Ascending aorta (tissue), 2 donors: ENCODE measurements around the gene SEL1L2. TPM values are rescaled to one million over a fixed set of nuclear protein-coding genes. Genes with fewer than 3 reads are reported as not detected.

ENCODE experiments used
- DNase-seq, 2 donors: peaks; one replicate each; pipeline ENCODE4 v3.0.0-alpha.2; 2019; ENCODE audit warnings: low spot score in 2 of 2
- H3K27ac ChIP-seq, 2 donors: fragments of 200-600 bp; sonication (generic); one replicate each; pipeline ENCODE4 v1.5.1; 2016 to 2017; ENCODE audit warnings: mild to moderate bottlenecking in 1 of 2
- H3K27me3 ChIP-seq: fragments of 200-600 bp; sonication (generic); one replicate; pipeline ENCODE4 v1.5.1; 2017
- H3K36me3 ChIP-seq, 2 donors: fragments of 200-600 bp; sonication (generic); one replicate each; pipeline ENCODE4 v1.5.1; 2016
- H3K4me1 ChIP-seq, 2 donors: fragments of 200-600 bp; sonication (generic); one replicate each; pipeline ENCODE4 v1.5.1; 2016 to 2017; ENCODE audit warnings: mild to moderate bottlenecking in 1 of 2
- H3K4me3 ChIP-seq, 2 donors: fragments of 200-600 bp; sonication (generic); one replicate each; pipeline ENCODE4 v1.5.1; 2016 to 2017; ENCODE audit warnings: mild to moderate bottlenecking in 1 of 2
- H3K9me3 ChIP-seq, 2 donors: fragments of 200-600 bp; sonication (generic); one replicate each; pipeline ENCODE4 v1.5.1; 2016
- intact Hi-C: fragments of 100-400 bp; cut with DNase I; formaldehyde crosslinking; loops from one replicate; pipeline ENCODE4 v1.15.1; 2023
- total RNA-seq: library from RNA; depleted of rRNA; stranded (reverse); fragments of >200 nt; gene quantifications from one replicate; pipeline ENCODE4 v1.1.0, GENCODE V29; 2016
- TF ChIP-seq, protein P1 (sequence below), 3 experiments: fragments of 200-600 bp in 2 of 3; fragments of 450-650 bp in 1 of 3; sonication (generic) in 2 of 3; IDR thresholded peaks; one replicate each; pipeline ENCODE4 v1.5.1; 2016 to 2019; ENCODE audit warnings: antibody characterized with exemption in 3 of 3, mild to moderate bottlenecking in 1 of 3, moderate library complexity in 1 of 3

The SEL1L2 gene
- total RNA-seq, 1 donor from 2014 or later = not detected

GRCh38 chr20:13817342-13817741, 173.1 kb downstream of the SEL1L2 start:
- Histone ChIP-seq H3K27me3 (no peaks in the 10 kb centered on the region), H3K4me1 (no peaks in the 10 kb centered on the region), H3K27ac (no peak overlapping the region), H3K36me3 (peaks cover 54% of the 10 kb centered on the region in 2 donors), H3K9me3 (no peaks in the 10 kb centered on the region), H3K4me3 (no peak overlapping the region)
- DNase-seq = no peak
- TF ChIP-seq, protein P1, sequence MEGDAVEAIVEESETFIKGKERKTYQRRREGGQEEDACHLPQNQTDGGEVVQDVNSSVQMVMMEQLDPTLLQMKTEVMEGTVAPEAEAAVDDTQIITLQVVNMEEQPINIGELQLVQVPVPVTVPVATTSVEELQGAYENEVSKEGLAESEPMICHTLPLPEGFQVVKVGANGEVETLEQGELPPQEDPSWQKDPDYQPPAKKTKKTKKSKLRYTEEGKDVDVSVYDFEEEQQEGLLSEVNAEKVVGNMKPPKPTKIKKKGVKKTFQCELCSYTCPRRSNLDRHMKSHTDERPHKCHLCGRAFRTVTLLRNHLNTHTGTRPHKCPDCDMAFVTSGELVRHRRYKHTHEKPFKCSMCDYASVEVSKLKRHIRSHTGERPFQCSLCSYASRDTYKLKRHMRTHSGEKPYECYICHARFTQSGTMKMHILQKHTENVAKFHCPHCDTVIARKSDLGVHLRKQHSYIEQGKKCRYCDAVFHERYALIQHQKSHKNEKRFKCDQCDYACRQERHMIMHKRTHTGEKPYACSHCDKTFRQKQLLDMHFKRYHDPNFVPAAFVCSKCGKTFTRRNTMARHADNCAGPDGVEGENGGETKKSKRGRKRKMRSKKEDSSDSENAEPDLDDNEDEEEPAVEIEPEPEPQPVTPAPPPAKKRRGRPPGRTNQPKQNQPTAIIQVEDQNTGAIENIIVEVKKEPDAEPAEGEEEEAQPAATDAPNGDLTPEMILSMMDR (IDR thresholded peaks at IDR 0.05) = no peak
- intact Hi-C loops = no loop called here

DNA sequence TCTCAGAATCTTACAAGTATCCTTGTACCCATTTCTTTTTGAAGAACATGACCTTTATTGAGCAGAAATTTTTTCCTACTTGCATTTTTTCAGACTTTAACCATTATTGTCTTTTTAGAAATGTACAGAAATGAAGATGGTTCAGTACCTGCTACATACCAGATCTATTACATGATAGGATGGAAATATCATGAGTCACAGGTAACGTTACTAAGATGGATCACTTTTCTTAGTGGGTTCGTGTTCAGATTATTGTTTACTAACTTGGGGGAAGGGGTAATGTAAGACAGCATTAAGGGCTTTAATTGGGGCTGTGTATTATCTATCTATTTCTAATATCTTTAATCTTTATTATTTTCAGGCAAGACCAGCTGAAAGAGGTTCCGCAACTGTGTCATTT, 173.7 kb downstream of the SEL1L2 start:
- Histone ChIP-seq H3K36me3 (peaks cover 59 to 60% of the 10 kb centered on the region in 2 donors), H3K4me1 (no peaks in the 10 kb centered on the region), H3K27me3 (no peaks in the 10 kb centered on the region), H3K27ac (no peak overlapping the region), H3K4me3 (no peak overlapping the region), H3K9me3 (no peaks in the 10 kb centered on the region)
- intact Hi-C loops = no loop called here
- no peak for DNase-seq
- TF ChIP-seq, protein P1 (IDR thresholded peaks at IDR 0.05) = no peak

DNA sequence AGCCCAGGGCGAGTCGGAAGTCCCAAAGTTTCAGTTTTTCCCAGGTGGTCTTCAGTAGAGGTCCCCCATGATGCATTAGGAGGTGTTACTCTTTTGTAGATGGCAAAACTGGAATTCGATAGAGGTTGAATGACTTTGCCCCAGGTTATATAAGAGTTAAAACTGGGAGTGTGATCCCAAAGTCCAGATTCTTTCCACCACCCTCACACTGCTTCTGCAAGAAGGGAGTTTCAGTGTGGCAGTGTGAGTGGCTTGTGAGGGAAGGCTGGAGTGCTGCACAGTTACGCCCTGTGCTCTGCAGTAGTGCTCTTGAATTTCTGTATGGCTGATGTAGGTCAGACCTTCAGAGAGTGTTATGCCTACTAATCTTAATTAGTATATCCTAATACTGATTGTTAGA, 175.7 kb downstream of the SEL1L2 start:
- DNase-seq = no peak
- Histone ChIP-seq H3K27ac (no peak overlapping the region), H3K4me1 (no peaks in the 10 kb centered on the region), H3K4me3 (no peak overlapping the region), H3K9me3 (no peaks in the 10 kb centered on the region), H3K36me3 (peaks cover 79 to 80% of the 10 kb centered on the region in 2 donors), H3K27me3 (no peaks in the 10 kb centered on the region)
- intact Hi-C loops = no loop called here
- TF ChIP-seq, protein P1 (IDR thresholded peaks at IDR 0.05) = no peak

- Histone ChIP-seq H3K4me1 (no peaks in the 10 kb centered on the region), H3K27me3 (no peaks in the 10 kb centered on the region), H3K36me3 (peaks cover 86 to 88% of the 10 kb centered on the region in 2 donors), H3K4me3 (no peak overlapping the region), H3K9me3 (no peaks in the 10 kb centered on the region), H3K27ac (no peak overlapping the region)
- intact Hi-C loops = no loop called here
- DNase-seq = no peak
- TF ChIP-seq, protein P1 (IDR thresholded peaks at IDR 0.05) = no peak
Measured at GRCh38 chr20:13813910-13814309, 176.5 kb downstream of the SEL1L2 start.

GRCh38 chr20:13810446-13810845, 180.0 kb downstream of the SEL1L2 start:
- H3K36me3 ChIP-seq = peaks cover 76 to 84% of the 10 kb centered on the region in 2 donors

More at GRCh38 chr20:13810446-13810845, 180.0 kb downstream of the SEL1L2 start:
- Histone ChIP-seq H3K4me3 (no peak overlapping the region), H3K27ac (no peak overlapping the region), H3K9me3 (no peaks in the 10 kb centered on the region), H3K27me3 (no peaks in the 10 kb centered on the region), H3K4me1 (no peaks in the 10 kb centered on the region)
- intact Hi-C loops = no loop called here
- TF ChIP-seq, protein P1 (IDR thresholded peaks at IDR 0.05) = no peak
- no peak for DNase-seq
